SK-N-DZ (cell line): ENCODE measurements around the gene NNT. TPM values are rescaled to one million over a fixed set of nuclear protein-coding genes. Genes with fewer than 3 reads are reported as not detected.
"Not testable (repeated sequence)": the region's sequence is repeated elsewhere in the genome, so short reads cannot be mapped to it uniquely, and the experiment has no call there.

Experiments used
- DNase-seq: peaks from one replicate; pipeline ENCODE4 v3.0.0-alpha.2; 2015; ENCODE audit warnings: low spot score
- polyA plus RNA-seq, 2 experiments: library from polyadenylated mRNA; depleted of rRNA; stranded (reverse); fragments of >200 nt; gene quantifications; 2 replicates each; pipeline ENCODE4 v1.2.3, GENCODE V29; 2014

Gene NNT
- 84.4 and 89.5 TPM in 2 replicates for polyA plus RNA-seq (2014; cell fraction: cytosol; rRNA removed)
- 52.0 and 89.0 TPM in 2 replicates for polyA plus RNA-seq (2014; cell fraction: nucleus; rRNA removed)

GRCh38 chr5:43602461-43603343 lies at the start of gene NNT:
TSS of gene NNT (plus strand) at chr5:43603180. CDS start at chr5:43609196, 6,016 bp downstream.
- DNase-seq, result peak; percentile 82

GRCh38 chr5:43553381-43553780 lies 49.6 kb upstream of the NNT start:
- DNase-seq, result no peak

GRCh38 chr5:43554497-43554896 lies 48.5 kb upstream of the NNT start:
- DNase-seq, result no peak

- peak; percentile 33 for DNase-seq
These were observed 46.9 kb upstream of the NNT start for GRCh38 chr5:43555895-43556606.

- not testable (repeated sequence) for DNase-seq
These were observed 46.4 kb upstream of the NNT start for GRCh38 chr5:43556607-43556856.

GRCh38 chr5:43556857-43557542 lies 46.0 kb upstream of the NNT start, which contains the start of gene PAIP1:
TSS of gene PAIP1 (minus strand) at chr5:43557077. CDS start at chr5:43556846, 231 bp downstream.
- DNase-seq, result peak; percentile 85

GRCh38 chr5:43560128-43560527 lies 42.9 kb upstream of the NNT start:
- no peak for DNase-seq

GRCh38 chr5:43561356-43561755 lies 41.6 kb upstream of the NNT start:
- DNase-seq, result no peak

GRCh38 chr5:43563321-43563720 lies 39.7 kb upstream of the NNT start:
- DNase-seq, result no peak

GRCh38 chr5:43564289-43564850 lies 38.6 kb upstream of the NNT start:
- DNase-seq, result no peak

- DNase-seq, result no peak
These were observed 37.9 kb upstream of the NNT start for GRCh38 chr5:43565043-43565442.

- no peak for DNase-seq
These were observed 35.0 kb upstream of the NNT start for GRCh38 chr5:43567967-43568366.

GRCh38 chr5:43569236-43569746 lies 33.7 kb upstream of the NNT start:
- DNase-seq, result no peak

- DNase-seq, result no peak
These were observed 32.4 kb upstream of the NNT start for GRCh38 chr5:43570450-43571158.

GRCh38 chr5:43571237-43571636 lies 31.7 kb upstream of the NNT start:
- DNase-seq, result no peak

- no peak for DNase-seq
These were observed 30.6 kb upstream of the NNT start for GRCh38 chr5:43572357-43572756.

GRCh38 chr5:43573058-43573457 lies 29.9 kb upstream of the NNT start:
- DNase-seq, result no peak

- DNase-seq, result not testable (repeated sequence)
These were observed 22.4 kb upstream of the NNT start for GRCh38 chr5:43580402-43581210.

GRCh38 chr5:43581398-43581797 lies 21.6 kb upstream of the NNT start:
- DNase-seq, result no peak
